Measurements from ENCODE around the gene ARRB1. TPM values are rescaled to one million over a fixed set of nuclear protein-coding genes. Genes with fewer than 3 reads are reported as not detected.

ARRB1 gene
- total RNA-seq, 1 donor from 2014 or later = 8.8 TPM

- no peaks in the 10 kb centered on the region for H3K36me3 ChIP-seq (ENCODE audit: control insufficient read depth, insufficient read depth, low read length)
- H3K27me3 ChIP-seq (ENCODE audit: control insufficient read depth, insufficient read depth, low read length) = peaks cover 18% of the 10 kb centered on the region
- peak; percentile 19 for DNase-seq (ENCODE audit: low read depth)
- no peak for TF ChIP-seq CTCF (IDR thresholded peaks at IDR 0.05; ENCODE audit: insufficient read depth, low read length, poor library complexity, severe bottlenecking)
- H3K4me3 ChIP-seq (ENCODE audit: low read depth, low read length) = no peak overlapping the region
Measured at GRCh38 chr11:75233754-75234172, 117.7 kb downstream of the ARRB1 start.

- Histone ChIP-seq H3K4me3 (ENCODE audit: low read depth, low read length) (no peak overlapping the region), H3K27me3 (ENCODE audit: control insufficient read depth, insufficient read depth, low read length) (peaks cover 2% of the 10 kb centered on the region), H3K36me3 (ENCODE audit: control insufficient read depth, insufficient read depth, low read length) (no peaks in the 10 kb centered on the region)
- no peak for TF ChIP-seq CTCF (IDR thresholded peaks at IDR 0.05; ENCODE audit: insufficient read depth, low read length, poor library complexity, severe bottlenecking)
- no peak for DNase-seq (ENCODE audit: low read depth)
Measured at GRCh38 chr11:75230621-75231020, 120.8 kb downstream of the ARRB1 start.

GRCh38 chr11:75229466-75229865 is 122.0 kb downstream of the ARRB1 start:
- Histone ChIP-seq H3K36me3 (ENCODE audit: control insufficient read depth, insufficient read depth, low read length) (no peaks in the 10 kb centered on the region), H3K4me3 (ENCODE audit: low read depth, low read length) (no peak overlapping the region), H3K27me3 (ENCODE audit: control insufficient read depth, insufficient read depth, low read length) (peaks cover under 1% of the 10 kb centered on the region)
- no peak for TF ChIP-seq CTCF (IDR thresholded peaks at IDR 0.05; ENCODE audit: insufficient read depth, low read length, poor library complexity, severe bottlenecking)
- DNase-seq (ENCODE audit: low read depth) = no peak

GRCh38 chr11:75225794-75226193 is 125.7 kb downstream of the ARRB1 start:
- TF ChIP-seq CTCF (IDR thresholded peaks at IDR 0.05; ENCODE audit: insufficient read depth, low read length, poor library complexity, severe bottlenecking) = no peak
- Histone ChIP-seq H3K4me3 (ENCODE audit: low read depth, low read length) (no peak overlapping the region), H3K36me3 (ENCODE audit: control insufficient read depth, insufficient read depth, low read length) (no peaks in the 10 kb centered on the region), H3K27me3 (ENCODE audit: control insufficient read depth, insufficient read depth, low read length) (peaks cover 3% of the 10 kb centered on the region)
- no peak for DNase-seq (ENCODE audit: low read depth)

- DNase-seq (ENCODE audit: low read depth) = no peak
Measured at GRCh38 chr11:75223954-75224643, 127.4 kb downstream of the ARRB1 start.

More at GRCh38 chr11:75223954-75224643, 127.4 kb downstream of the ARRB1 start:
- no peak for TF ChIP-seq CTCF (IDR thresholded peaks at IDR 0.05; ENCODE audit: insufficient read depth, low read length, poor library complexity, severe bottlenecking)
- Histone ChIP-seq H3K4me3 (ENCODE audit: low read depth, low read length) (no peak overlapping the region), H3K27me3 (ENCODE audit: control insufficient read depth, insufficient read depth, low read length) (peaks cover 3% of the 10 kb centered on the region), H3K36me3 (ENCODE audit: control insufficient read depth, insufficient read depth, low read length) (no peaks in the 10 kb centered on the region)
